GM18519 (cell line): ENCODE data around the gene PTPRJ.
"Not testable (repeated sequence)": the region's sequence is repeated elsewhere in the genome, so short reads cannot be mapped to it uniquely, and the experiment has no call there.

ENCODE experiments used
- ATAC-seq: cut with Tn5 transposase; IDR thresholded peaks from one replicate; pipeline ENCODE4 v1.9.1; 2021; ENCODE audit warnings: mild to moderate bottlenecking, moderate library complexity; ENCODE audit not compliant: unreplicated experiment, low FRiP score

Gene PTPRJ

GRCh38 chr11:47980088-47980906 lies at the start of gene PTPRJ:
PTPRJ (plus strand) TSS chr11:47980559; CDS start chr11:47980913, 354 bp downstream.
- ATAC-seq, result peak; percentile 33

GRCh38 chr11:47932544-47932943 lies 47.8 kb upstream of the PTPRJ start:
- no peak for ATAC-seq

GRCh38 chr11:47933797-47934196 lies 46.6 kb upstream of the PTPRJ start:
- ATAC-seq, result not testable (repeated sequence)

- no peak for ATAC-seq
Observed at GRCh38 chr11:47938791-47939560, 41.4 kb upstream of the PTPRJ start.

- no peak for ATAC-seq
Observed at GRCh38 chr11:47940904-47941649, 39.3 kb upstream of the PTPRJ start.

- no peak for ATAC-seq
Observed at GRCh38 chr11:47941907-47942558, 38.3 kb upstream of the PTPRJ start.

GRCh38 chr11:47943721-47944586 lies 36.4 kb upstream of the PTPRJ start:
- no peak for ATAC-seq

GRCh38 chr11:47944632-47945031 lies 35.7 kb upstream of the PTPRJ start:
- ATAC-seq, result no peak

- no peak for ATAC-seq
Observed at GRCh38 chr11:47946682-47947559, 33.4 kb upstream of the PTPRJ start.

- no peak for ATAC-seq
Observed at GRCh38 chr11:47948137-47948536, 32.2 kb upstream of the PTPRJ start.

- not testable (repeated sequence) for ATAC-seq
Observed at GRCh38 chr11:47949001-47949675, 31.2 kb upstream of the PTPRJ start.

- ATAC-seq, result no peak
Observed at GRCh38 chr11:47950396-47950795, 30.0 kb upstream of the PTPRJ start.

GRCh38 chr11:47951504-47951903 lies 28.9 kb upstream of the PTPRJ start:
- ATAC-seq, result not testable (repeated sequence)

GRCh38 chr11:47955061-47955755 lies 25.2 kb upstream of the PTPRJ start:
- no peak for ATAC-seq

GRCh38 chr11:47960015-47960414 lies 20.3 kb upstream of the PTPRJ start:
- ATAC-seq, result no peak

- ATAC-seq, result no peak
Observed at GRCh38 chr11:47961383-47961782, 19.0 kb upstream of the PTPRJ start.

GRCh38 chr11:47964546-47964945 lies 15.8 kb upstream of the PTPRJ start:
- ATAC-seq, result no peak
